ENCODE data around the gene ABLIM3. TPM values are rescaled to one million over a fixed set of nuclear protein-coding genes. Genes with fewer than 3 reads are reported as not detected.

ABLIM3 gene
- total and polyA plus RNA-seq, 2 of the 8 experiments (the other 6 are each of a cell fraction or from before 2014, with no cell fraction given), result 0.36 to 0.56 TPM

- no peak for TF ChIP-seq POU5F1 (IDR thresholded peaks at IDR 0.05; ENCODE audit: low read depth, low read length)
These were observed 79.5 kb downstream of the ABLIM3 start (continued) for GRCh38 chr5:149220750-149221149.
